SK-N-SH (cell line): ENCODE data around the gene ATP2B2.

ENCODE experiments used
- FOXM1 ChIP-seq: IDR thresholded peaks from 2 replicates; pipeline ENCODE4 v1.4.0; 2012; ENCODE audit warnings: low read depth, mild to moderate bottlenecking
- POLR2AphosphoS5 ChIP-seq: IDR thresholded peaks from 2 replicates; pipeline ENCODE4 v1.6.1; 2012; ENCODE audit warnings: low read depth, low read length

- TF ChIP-seq FOXM1 (no peak), POLR2AphosphoS5 (no peak)
Observed at GRCh38 chr3:10554746-10555145, 49.4 kb upstream of the ATP2B2 start.
